NCI-H446 (cell line): ENCODE data around the gene MOGAT3.
A peak's percentile ranks its signal among the peaks of the same experiment; 100 is the strongest.

ENCODE experiments used
- DNase-seq, 2 experiments: peaks; one replicate each; lab custom pipeline; 2025; lab: John Stamatoyannopoulos, UW

Gene MOGAT3

DNA sequence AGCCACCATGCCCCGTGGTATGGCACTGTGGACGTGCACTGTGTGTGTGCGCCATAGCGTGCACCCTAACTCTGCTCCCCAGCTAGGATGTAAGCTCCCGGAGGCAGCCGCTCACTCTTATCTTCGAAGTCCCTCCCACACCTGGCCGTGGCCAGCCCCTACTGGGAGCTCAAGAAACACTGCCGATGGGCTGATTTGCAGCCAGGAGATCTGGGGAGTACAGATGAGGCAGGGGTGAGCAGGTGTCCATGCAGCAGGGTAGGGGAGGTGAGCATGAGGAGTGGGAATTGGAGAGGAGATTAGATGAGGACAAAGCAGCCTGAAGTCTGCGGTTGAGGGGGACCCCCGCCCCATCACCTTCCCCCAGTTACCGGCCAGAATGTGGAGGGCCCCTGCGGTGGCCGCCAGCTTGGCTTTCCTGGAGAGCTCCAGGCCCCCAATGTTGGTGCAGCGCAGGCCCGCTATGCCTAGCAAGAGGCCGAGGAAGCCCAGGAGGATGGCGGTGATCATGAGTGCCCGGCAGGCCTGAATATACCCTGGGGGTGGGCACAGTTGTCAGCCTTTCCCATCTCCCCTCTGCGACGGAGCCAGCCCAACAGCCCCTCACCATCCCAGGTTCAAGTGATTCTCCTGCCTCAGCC, 33.2 kb upstream of the MOGAT3 start:
- no peak for DNase-seq

DNA sequence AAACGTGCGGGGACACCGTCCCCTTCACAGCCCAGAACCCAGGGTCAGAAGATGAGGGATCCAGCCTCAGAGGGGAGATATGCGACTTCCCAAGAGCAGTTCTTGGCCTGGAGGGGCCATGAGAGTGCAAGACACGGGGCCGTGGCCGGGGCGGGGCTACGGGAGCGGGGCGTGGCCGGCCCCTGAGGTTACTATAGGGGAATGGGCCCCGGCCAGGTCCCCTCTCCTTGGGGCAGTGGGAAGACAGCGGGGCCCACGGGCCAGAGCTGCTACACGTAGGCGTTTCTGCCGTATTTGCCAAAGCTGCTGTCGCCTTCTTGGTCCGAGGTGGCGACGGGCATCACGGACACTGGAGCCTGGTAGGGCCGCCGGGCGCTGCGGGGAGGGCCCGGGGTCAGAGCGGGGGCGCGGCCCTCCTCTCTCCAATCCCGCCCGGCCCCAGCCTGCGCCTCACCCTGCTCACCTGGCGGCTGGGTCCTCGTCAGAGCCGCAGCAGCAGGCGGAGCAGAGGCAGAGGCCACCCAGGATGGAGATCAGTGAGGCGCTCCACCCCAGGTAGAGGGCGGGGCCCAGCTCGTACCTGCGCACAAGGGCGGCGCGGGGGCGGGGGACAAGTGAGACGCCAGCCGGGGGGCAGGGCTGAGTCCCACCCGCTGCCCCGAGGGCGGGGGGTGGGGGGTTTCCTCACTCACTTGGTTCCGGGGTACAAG, 31.5 kb upstream of the MOGAT3 start:
- DNase-seq = no peak

DNA sequence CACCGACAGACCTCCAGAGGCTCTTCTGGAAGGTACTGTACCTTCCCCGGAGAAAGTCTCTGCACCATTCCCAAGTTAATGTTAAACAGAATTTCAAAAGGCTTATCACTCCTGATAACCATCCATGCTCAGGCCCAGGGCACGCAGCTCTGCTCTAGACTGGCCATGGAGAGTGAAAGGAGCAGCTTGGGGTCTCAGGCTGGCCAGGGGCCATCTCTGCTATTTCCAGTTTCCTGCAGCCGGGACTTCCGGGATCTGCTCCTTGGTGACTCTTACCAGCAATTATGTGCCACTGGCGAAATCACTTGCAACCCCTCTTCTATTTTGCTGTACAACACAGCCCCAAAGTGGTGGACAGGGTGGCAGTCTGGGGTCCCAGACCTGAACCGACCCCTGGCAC, 30.8 kb upstream of the MOGAT3 start:
- no peak for DNase-seq

DNA sequence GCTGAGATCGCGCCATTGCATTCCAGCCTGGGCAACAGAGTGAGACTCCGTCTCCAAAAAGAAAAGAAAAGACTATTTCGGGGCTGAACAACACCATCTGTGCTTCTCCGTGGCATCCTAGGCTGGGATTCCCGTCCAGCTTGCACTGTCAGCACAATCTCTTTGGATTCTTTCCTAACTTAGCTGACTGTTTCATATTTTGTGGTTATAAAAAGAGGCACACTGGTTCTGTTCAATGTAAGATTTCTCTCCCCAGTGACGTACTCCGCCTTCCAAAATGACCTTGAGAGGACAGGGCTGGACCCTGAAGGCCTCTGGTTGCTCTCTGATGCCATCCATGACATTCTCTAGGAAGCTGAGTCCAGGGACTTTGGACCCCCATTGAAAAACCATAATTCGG, 25.9 kb upstream of the MOGAT3 start:
- DNase-seq = no peak

DNA sequence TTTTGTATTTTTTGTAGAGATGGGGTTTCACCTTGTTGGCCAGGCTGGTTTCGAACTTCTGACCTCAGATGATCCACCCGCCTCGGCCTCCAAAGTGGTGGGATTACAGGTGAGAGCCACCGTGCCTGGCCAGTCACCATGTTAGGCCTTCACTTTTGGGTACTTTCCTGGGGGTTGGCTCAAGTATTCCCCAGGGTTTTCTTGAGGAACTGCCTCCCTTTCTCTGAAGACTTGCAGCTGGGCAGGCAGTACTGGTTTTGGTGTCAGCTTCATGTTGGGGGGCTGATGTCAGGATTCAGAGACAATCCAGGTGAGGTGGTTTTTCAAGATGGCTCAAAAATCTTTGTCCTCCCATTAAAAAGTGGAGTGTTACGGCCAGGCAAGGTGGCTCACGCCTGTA, 24.8 kb upstream of the MOGAT3 start:
- no peak for DNase-seq

DNA sequence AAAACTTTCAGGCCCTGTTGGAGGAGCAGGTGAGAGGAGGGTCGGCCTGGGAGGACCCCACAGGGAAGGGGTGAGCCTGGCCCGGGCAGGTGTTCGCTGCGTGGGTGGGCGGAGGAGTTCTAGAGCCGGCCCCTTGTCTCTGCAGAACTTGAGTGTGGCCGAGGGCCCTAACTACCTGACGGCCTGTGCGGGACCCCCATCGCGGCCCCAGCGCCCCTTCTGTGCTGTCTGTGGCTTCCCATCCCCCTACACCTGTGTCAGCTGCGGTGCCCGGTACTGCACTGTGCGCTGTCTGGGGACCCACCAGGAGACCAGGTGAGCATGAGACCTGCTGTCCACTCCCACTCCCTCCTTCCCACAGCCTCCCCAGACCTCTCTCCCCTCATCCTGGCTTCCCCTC, 22.7 kb upstream of the MOGAT3 start:
- no peak for DNase-seq

DNA sequence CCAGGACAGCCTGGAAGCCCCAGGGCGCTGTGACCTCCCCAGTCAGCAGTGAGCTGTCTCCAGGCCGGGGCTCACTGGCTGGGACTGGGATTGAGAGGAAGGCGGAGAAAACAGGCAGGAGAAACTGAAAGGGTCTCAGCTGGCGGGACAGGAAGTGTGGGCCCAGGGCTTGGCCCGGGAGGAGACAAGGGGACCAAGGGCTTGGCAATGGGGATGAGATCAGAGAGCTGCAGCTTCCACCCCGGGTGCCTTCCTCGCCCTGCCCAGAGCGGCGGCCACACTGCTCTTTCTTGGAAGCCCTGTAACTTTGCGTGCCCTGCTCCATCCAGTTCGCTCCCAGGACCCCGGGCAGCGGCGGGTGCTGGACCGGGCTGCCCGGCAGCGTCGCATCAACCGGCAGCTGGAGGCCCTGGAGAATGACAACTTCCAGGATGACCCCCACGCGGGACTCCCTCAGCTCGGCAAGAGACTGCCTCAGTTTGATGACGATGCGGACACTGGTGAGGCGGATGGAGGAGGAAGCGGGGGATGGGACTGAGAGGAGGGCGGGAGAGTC, 21.5 kb upstream of the MOGAT3 start:
- DNase-seq = no peak

DNA sequence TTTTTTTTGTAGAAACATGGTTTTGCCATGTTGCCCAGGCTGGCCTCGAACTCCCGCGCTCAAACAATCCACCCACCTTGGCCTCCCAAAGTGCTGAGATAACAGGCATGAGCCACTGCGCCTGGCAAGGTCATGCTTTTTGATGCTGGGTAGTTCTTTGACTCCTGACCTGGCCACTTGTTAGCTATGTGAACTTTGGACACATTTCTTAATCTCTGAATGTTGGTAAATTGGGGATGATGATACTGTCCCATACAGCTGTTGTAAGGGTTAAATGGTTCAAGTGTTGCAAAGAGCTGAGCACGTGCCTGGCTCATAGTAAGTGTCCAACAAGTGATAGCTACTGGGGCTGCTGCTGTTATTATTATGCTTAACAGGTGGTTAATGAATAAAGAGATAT, 19.5 kb upstream of the MOGAT3 start:
- no peak for DNase-seq

DNA sequence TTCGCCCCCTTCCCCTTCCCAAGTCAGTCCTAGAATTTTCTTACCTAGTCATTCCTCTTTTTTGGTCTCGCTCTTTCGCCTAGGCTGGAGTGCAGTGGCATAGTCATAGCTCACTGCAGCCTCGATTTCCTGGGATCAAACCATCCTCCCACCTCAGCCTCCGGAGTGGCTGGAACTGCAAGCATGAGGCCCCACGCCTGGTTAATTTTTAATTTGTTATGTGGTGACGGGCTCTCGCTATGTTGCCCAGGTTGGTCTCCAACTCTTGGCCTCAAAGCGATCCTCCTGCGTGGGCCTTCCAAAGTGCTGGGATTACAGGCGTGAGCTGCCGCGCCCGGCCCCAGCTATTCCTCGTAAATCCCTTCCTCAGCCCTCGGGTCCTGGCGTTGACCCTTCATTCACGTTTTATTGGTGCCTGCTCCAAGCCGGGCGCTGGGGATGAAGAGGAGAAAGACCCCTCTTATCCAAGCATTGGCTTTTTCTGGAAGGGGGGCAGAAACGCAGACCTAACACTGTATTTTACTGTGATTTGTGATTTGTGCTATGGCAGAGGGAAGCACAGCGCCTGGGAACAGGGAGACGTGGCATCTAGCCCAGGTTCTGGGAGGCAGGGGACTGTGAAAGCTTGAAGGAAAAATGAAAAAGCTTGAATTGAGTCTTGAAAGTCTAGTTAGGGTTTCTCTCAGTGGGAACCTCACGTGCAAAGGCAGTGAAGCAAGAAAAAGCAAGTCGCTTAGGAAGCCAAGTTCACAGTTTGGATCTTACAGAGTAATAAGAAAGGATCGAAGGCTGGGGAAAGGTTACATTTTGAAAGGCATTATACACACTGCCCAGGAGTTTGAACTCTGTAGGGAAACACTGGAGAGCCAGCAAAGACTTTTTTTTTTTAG, 17.6 kb upstream of the MOGAT3 start:
- DNase-seq = no peak

DNA sequence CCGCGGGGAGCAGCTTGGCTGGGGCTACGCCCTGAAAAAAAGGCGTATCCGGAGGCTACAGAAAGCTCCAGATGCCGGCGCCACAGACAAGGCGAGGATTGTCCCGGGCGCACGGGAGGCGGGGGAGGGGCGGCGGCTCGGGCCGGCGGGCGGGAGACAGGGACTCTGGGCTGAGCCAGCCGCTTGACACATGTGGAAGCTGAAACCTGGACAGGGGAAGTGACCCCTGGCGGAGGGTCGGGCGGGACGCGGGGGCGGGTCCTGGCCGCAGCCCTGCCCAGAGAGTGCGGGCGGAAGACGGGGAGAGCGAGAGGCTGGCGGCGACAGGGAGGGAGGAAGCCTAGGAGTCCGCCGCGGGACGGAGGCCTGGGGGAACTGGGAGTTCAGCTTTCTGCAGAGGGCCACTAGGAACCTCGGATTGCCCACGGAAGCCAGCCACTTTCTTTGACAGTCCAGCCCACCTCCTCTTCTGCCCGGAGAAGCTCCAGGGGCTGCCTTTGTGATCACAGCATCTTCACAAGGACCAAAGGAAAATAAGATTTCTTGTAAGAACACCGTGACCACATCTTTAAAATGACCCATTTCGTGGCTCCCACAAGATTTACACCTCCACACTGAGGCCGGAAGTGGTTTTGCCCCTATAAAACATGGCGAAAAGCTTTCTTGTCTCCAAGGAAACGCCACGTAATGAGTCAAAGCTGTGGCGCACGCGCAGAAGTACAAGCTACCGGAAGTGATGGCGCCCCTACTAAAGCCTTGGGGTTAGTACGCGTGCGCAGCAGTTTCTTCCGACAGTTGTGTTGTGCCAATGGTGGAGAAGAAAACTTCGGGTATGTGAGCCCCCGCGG, 16.8 kb upstream of the MOGAT3 start, which contains the start of the genes PLOD3 and ZNHIT1:
Gene PLOD3, minus strand, starts transcription at position 194 of the 848 bp plus-strand sequence. CDS start 307 bp downstream, outside the sequence.
Gene ZNHIT1, plus strand, starts transcription at position 778 of the 848 bp plus-strand sequence. Its CDS starts 31 bp downstream, at position 809.
- DNase-seq = peak; percentile 93 to 97

DNA sequence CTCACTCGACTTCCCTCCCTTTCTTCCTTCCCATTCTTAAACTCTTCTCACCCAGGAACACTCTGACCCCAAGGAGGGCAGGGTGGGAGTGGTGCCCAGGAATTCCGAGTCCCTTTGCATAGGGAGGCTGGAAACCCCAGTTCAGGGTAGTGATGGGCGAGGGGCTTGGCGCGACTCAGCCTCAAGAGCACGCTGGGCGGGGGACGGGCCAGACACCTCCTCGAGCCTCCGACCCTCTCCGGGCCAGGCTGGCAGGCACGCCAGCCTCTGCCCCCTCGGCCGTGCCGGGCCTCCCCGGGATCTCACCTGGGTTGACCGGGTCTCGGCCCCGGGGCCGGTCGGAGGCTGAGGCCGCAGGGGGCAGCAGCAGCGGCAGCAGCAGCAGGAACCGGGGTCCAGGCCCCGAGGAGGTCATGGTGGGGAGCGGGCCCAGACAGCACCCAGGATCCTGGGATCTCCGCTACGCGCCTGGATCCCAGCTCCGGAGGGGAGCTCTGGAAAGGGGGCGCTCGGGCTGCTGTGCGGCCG, 16.1 kb upstream of the MOGAT3 start:
- DNase-seq = no peak

DNA sequence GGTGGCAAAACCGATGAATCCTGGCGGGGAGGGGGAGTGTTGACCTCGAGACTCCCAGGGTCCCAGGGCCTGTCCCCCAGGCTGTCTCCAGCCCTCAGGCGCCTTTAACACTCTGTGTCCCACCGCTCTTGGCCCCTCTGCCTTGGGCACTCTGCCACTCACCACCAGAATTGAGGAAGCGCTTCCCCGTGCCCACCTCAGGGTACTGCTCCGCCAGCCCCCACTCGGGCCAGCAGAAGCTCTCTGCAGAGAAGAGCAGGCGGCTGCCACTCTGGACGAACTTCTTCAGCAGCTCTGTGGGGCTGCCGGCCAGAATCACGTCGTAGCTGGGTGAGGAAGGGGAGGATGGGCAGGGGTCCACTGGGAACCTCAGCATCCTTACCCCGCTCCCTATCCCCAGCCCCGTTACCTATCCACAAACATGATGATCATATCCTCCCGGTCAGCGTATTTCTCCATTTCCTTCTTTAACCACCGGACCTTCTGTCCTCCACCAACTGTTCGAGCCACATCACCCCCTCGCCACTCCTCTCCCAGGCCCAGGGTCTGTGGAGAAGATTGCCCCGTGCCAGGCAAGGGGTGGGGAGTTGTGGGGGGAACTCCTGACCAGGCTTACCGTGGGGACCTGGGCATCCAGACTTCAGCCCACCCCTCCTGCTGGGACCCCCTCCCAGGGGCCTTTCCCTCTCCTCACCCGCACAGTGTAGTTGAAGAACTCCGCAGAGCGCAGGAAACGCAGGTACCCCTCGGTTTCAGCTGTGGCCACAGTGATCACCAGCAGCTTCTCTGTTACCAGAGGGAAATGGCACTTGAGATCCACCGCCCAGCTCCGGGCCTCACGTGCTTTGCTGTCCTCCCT, 15.4 kb upstream of the MOGAT3 start:
- DNase-seq = no peak

DNA sequence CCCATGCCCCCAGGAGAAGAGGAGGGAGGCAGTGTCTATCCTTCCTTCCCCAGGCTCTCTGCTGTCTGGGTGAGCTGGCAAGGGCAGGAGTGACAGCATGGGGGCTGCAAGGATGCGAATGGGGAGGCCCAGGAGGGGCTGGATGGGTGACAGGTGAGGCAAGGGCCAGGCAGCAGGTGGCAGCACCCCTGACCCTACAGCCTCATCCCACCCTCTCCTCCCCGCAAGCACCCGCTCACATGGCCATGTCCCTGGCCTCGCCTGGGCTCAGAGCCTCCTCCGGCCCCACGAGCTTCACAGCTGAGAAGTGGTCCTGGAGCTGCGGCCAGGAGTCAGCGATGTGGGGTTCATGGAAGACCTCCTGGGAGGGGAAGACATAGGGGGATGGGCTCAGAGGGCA, 11.2 kb upstream of the MOGAT3 start:
- no peak for DNase-seq

DNA sequence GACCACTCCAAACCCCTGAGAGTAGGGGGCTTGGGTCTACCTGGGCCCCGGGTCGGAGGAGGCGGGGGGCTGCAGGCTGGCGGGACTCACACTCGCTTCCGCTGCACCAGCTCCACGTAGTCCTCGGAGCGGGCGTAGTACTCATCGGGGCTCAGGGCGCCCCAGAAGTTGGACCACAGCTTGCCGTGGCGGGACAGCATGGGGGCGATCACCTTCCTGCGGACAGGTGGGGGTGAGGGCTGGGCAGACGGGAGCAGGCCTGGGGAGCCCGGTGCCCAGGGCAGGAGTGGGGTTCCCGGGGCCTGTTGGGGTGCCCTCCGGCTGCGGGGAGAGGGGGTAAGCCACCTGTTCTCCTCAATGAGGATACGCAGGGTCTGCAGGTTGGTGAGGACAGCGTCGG, 10.7 kb upstream of the MOGAT3 start:
- DNase-seq = no peak

DNA sequence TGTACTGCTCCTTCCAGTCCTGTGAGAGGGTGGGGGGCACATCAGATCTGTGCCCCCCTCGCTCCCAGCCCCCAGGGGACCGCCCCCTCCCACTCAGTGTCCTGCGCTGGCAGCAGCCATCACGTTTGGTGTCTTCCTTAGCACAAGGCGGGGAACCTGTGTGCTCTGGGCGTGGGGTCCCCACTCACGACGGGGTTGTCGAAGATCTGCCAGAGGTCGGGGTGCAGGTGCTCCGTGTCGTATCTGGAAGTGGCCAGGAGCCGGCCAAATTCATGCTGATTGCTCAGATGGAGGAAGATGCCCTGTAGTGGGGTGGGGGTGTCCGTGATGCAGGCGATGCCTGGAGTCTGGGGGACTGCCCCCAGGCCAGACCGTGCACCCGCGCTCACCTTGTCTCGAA, 9.3 kb upstream of the MOGAT3 start:
- no peak for DNase-seq

DNA sequence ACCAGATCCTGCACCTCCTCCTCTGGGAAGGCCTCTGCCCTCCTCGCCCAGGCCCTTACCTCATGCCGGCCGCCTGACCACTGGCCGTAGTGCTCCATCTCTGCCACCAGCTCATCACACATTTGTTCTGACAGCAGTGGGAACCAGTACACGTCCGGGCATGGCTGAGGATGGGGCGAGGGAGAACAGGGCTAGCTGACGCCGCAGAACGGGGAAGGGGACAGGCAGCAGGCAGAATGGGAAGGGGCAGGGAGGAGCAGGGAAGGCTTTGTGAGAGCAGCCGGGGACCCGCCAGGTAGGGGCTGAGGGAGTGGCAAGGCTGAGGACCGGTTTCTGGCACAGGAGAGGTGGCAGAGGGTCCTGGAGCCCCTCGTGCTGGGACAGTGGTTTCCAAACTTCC, 8.0 kb upstream of the MOGAT3 start:
- DNase-seq = no peak

DNA sequence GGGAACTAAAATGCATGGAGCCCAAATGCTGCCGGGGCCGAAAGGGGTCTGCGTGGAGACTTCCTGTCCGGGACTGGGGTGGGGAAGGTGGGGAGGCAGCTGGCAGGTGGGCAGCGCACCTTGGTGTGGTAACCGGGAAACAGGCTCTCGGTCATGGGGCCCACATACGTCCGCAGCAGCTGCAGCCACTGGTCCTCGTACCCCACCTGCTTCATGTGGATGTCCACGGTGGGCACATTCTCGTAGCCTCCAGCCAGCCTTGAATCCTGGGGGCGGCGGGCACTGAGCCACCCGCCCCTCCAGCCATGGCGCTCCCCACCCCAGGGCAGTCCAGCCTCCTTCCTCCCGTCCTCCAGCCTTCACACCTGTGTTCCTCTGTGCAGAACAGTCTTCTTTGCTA, 6.6 kb upstream of the MOGAT3 start:
- no peak for DNase-seq

DNA sequence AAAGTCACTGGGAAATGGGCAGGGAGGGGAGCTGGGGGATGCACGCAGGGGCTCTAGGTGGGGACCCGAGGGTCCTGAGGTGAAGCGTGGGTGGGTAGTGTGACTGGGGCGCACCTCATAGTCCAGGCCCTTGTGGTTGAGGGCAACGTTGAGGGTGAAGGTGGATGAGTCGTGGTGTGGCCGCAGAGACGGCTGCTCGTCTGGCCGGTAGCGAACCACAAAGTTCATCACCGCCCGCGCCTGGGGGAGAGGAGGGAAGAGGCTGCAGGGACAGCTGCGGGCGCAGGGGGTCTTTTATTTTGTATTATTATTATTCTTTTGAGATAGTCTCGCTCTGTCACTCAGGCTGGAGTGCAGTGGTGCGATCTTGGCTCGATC, 5.8 kb upstream of the MOGAT3 start:
- no peak for DNase-seq

DNA sequence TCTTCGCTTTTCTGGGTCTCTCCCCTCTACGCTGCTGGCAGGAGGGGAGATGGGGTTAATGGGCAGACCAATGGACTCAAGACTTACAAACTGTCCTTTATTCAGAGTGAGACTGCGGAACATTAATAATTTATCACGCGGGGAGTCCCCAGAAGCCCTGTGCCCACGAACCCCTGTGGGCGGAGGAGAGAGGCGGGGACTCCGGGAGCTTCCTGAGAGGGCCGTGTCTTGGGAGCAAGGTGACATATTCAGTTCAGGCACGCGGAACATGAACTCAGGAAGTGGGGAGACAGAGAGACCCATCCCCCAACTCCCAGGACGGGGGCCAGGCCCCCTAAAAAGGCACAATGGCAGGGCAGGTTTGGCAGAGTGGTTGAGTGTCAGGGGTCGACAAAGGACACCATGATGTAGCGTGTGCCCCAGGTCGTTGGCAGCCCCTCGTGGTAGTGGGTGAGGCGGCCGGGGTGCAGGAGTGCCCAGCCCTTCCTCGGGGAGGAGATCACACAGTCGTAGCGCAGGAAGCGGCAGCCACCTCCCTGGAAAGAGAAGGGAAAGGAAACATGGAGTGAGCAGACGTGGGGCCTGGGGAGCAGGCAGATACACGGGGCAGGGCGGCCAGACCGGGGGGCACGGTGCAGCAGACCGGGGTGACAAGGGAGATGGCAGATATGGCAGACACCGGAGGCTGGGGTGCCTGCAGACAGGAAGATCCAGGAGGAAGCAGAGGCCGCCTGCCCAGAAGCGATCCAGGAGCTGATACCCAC, 5.2 kb upstream of the MOGAT3 start:
- no peak for DNase-seq
